GM19240 (cell line): Measurements from ENCODE around the gene MAP4K1.

Experiments used
- DNase-seq: peaks from one replicate; pipeline ENCODE4 v3.0.0; 2011; ENCODE audit warnings: low spot score; ENCODE audit not compliant: insufficient read length

Gene MAP4K1

GRCh38 chr19:38544569-38545315 is 73.0 kb downstream of the MAP4K1 start:
- DNase-seq: peak; percentile 45

- peak; percentile 54 for DNase-seq
These were observed 73.8 kb downstream of the MAP4K1 start for GRCh38 chr19:38543807-38544568.

GRCh38 chr19:38543286-38543806 is 74.4 kb downstream of the MAP4K1 start:
- no peak for DNase-seq

- no peak for DNase-seq
These were observed 75.7 kb downstream of the MAP4K1 start for GRCh38 chr19:38542040-38542439.

GRCh38 chr19:38539751-38540150 is 78.0 kb downstream of the MAP4K1 start:
- DNase-seq: no peak

GRCh38 chr19:38538793-38539528 is 78.8 kb downstream of the MAP4K1 start:
- no peak for DNase-seq

- no peak for DNase-seq
These were observed 79.4 kb downstream of the MAP4K1 start for GRCh38 chr19:38538386-38538785.
